Measurements from ENCODE around the gene NDUFS2. TPM values are rescaled to one million over a fixed set of nuclear protein-coding genes. Genes with fewer than 3 reads are reported as not detected.

NDUFS2 gene
- total and polyA plus RNA-seq, 10 of the 15 experiments (the other 5 are each of a cell fraction or from before 2014, with no cell fraction given): 66.5 to 215 (median 148) TPM

DNA sequence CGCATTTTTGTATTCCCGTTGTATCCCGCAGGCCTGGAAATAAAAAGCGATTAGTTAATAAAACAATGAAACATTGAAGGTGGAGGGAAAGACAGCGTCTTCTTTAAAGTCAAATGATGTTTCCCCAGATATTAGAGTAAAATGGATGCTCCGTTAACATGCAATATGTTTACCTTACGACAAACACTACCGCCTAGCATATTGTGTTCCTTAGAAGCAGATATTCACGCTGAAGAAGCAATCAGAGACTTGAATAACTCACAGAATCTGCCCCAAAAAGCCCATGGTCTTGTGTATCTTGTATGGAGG, 24.3 kb upstream of the NDUFS2 start:
- intact Hi-C loops (cut with micrococcal nuclease; ENCODE audit: unreplicated experiment) (no loop called here), in situ Hi-C loops (cut with MboI) (no loop called here)
- ChIA-PET CTCF (interaction anchor here (0.6 to 3.7 kb wide), 4 partner anchors 8 to 106 kb away, joined by 3 to 44 read pairs (median 7); partner anchors contain the start of genes PPOX and TOMM40L), SMC1A (ENCODE audit: uncharacterized antibody, unreplicated experiment) (interaction anchor here (1.0 to 1.9 kb wide), 3 partner anchors 8 to 23 kb away, joined by 3 to 10 read pairs (median 5); partner anchors contain the start of gene PPOX), RAD21 (ENCODE audit: unreplicated experiment) (interaction anchor here (1.0 to 2.9 kb wide), 3 partner anchors 12 to 48 kb away, joined by 4 to 21 read pairs (median 6); partner anchors contain the start of genes PPOX and TOMM40L), POLR2A (interaction anchor here (1.0 kb wide), 1 partner anchor 12 kb away, joined by 7 read pairs; the partner anchor contains the start of gene PPOX)
- Histone ChIP-seq H3K9ac (ENCODE audit: control insufficient read depth, insufficient read depth, low read length) (peak overlapping the region; percentile 69; the same call in 1 of the 2 replicates), H3K4me3 (peak overlapping the region; percentile 90; the same call in 1 of the 2 replicates), H2AFZ (ENCODE audit: control insufficient read depth, low read depth, low read length) (peak overlapping the region; percentile 55), H3K79me2 (ENCODE audit: control insufficient read depth, insufficient read depth, low read length) (peaks cover 25% of the 10 kb centered on the region), H3K27me3 (replicated peaks in 1 of 2; ENCODE audit: control insufficient read depth in 2 of 2, insufficient read depth in 2 of 2, low read length in 1 of 2) (no peaks in the 10 kb centered on the region), H3K4me2 (ENCODE audit: control insufficient read depth, insufficient read depth) (peak overlapping the region; percentile 87), H3K36me3 (ENCODE audit: control insufficient read depth in 2 of 2, insufficient read depth in 2 of 2, low read length in 1 of 2) (peaks cover 5 to 21% of the 10 kb centered on the region in 2 experiments), H4K20me1 (ENCODE audit: control insufficient read depth, insufficient read depth) (no peaks in the 10 kb centered on the region), H3K4me1 (ENCODE audit: control insufficient read depth, insufficient read depth, low read length) (peaks cover 38% of the 10 kb centered on the region), H3K9me3 (replicated peaks; ENCODE audit: control insufficient read depth, insufficient read depth, low read length) (no peaks in the 10 kb centered on the region), H3K27ac (ENCODE audit: control insufficient read depth, insufficient read depth) (peak overlapping the region; percentile 87)
- no TSS peak for BruUV-seq (replicated peaks)
- no peak for DNase-seq (ENCODE audit: low read depth, low spot score)
- no peak for FAIRE-seq
- TF ChIP-seq SMC3 (IDR thresholded peaks at IDR 0.05; ENCODE audit: borderline replicate concordance, low read length): no peak
- TF ChIP-seq, protein P1, sequence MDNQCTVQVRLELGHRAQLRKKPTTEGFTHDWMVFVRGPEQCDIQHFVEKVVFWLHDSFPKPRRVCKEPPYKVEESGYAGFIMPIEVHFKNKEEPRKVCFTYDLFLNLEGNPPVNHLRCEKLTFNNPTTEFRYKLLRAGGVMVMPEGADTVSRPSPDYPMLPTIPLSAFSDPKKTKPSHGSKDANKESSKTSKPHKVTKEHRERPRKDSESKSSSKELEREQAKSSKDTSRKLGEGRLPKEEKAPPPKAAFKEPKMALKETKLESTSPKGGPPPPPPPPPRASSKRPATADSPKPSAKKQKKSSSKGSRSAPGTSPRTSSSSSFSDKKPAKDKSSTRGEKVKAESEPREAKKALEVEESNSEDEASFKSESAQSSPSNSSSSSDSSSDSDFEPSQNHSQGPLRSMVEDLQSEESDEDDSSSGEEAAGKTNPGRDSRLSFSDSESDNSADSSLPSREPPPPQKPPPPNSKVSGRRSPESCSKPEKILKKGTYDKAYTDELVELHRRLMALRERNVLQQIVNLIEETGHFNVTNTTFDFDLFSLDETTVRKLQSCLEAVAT (IDR thresholded peaks at IDR 0.05): peak; percentile 93; the same call in 1 of the 2 replicates
- TF ChIP-seq, protein P2, sequence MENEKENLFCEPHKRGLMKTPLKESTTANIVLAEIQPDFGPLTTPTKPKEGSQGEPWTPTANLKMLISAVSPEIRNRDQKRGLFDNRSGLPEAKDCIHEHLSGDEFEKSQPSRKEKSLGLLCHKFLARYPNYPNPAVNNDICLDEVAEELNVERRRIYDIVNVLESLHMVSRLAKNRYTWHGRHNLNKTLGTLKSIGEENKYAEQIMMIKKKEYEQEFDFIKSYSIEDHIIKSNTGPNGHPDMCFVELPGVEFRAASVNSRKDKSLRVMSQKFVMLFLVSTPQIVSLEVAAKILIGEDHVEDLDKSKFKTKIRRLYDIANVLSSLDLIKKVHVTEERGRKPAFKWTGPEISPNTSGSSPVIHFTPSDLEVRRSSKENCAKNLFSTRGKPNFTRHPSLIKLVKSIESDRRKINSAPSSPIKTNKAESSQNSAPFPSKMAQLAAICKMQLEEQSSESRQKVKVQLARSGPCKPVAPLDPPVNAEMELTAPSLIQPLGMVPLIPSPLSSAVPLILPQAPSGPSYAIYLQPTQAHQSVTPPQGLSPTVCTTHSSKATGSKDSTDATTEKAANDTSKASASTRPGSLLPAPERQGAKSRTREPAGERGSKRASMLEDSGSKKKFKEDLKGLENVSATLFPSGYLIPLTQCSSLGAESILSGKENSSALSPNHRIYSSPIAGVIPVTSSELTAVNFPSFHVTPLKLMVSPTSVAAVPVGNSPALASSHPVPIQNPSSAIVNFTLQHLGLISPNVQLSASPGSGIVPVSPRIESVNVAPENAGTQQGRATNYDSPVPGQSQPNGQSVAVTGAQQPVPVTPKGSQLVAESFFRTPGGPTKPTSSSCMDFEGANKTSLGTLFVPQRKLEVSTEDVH (IDR thresholded peaks at IDR 0.05; ENCODE audit: low read depth, partially characterized antibody): no peak
- no peak for TF ChIP-seq NFXL1 (IDR thresholded peaks at IDR 0.05; ENCODE audit: borderline replicate concordance)
- peak; percentile 95 for TF ChIP-seq ZBTB33 (IDR thresholded peaks at IDR 0.05)
- TF ChIP-seq POLR2AphosphoS5 (IDR thresholded peaks at IDR 0.05; ENCODE audit: low read length): no peak
- ATAC-seq: no peak
- 88% methylated on average over 9 of the region's 9 CpGs for WGBS (ENCODE audit: insufficient coverage, insufficient replicate concordance, low lambda C conversion rate, missing lambda C conversion rate)
